Mesodermal cell (in vitro differentiated cells): ENCODE measurements around the gene SPTSSB.

Experiments used
- H3K27ac ChIP-seq: 2 replicates; pipeline ENCODE4 v1.7.0; 2013; ENCODE audit warnings: mild to moderate bottlenecking, low read depth, low read length, moderate library complexity; ENCODE audit not compliant: severe bottlenecking
- H3K36me3 ChIP-seq: 2 replicates; pipeline ENCODE4 v1.7.1; 2013; ENCODE audit warnings: mild to moderate bottlenecking, low read length, moderate library complexity; ENCODE audit not compliant: control insufficient read depth, insufficient read depth
- H3K4me1 ChIP-seq: one replicate; pipeline ENCODE4 v1.7.1; 2013; ENCODE audit warnings: mild to moderate bottlenecking, low read length; ENCODE audit not compliant: insufficient read depth, control insufficient read depth, poor library complexity, severe bottlenecking
- H3K4me3 ChIP-seq: 2 replicates; pipeline ENCODE4 v1.7.0; 2013; ENCODE audit warnings: low read length, control low read depth, mild to moderate bottlenecking; ENCODE audit not compliant: insufficient read depth, poor library complexity, severe bottlenecking; ENCODE audit errors: extremely low read depth
- H3K9me3 ChIP-seq: 2 replicates; pipeline ENCODE4 v1.7.1; 2013; ENCODE audit warnings: mild to moderate bottlenecking, low read length, moderate library complexity; ENCODE audit not compliant: control insufficient read depth
- WGBS, 2 experiments: methylation state at CpG; one replicate each; pipeline ENCODE4 v1.1.5; 2013; ENCODE audit warnings: missing lambda C conversion rate in 2 of 2; ENCODE audit not compliant: insufficient coverage in 2 of 2; 5-methylcytosine and 5-hydroxymethylcytosine counted together

The SPTSSB gene

DNA sequence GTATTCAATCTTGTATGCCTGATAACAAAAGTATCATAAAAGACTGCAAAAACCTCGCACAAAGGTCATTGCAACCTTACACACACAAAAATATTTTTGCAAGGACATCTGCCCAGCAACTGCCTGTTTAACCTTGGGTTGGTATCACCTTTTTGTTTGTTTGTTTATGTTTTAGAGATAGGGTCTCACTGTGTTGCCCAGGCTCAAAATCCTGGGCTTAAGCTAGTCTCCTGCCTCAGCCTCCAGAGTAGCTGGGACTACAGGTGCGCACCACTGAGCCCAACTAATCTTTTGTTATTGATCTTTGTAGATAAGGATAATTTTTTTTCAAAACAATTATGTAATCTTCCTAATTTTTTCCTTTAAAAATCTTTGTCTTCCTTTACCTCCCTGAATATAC lies 54.2 kb downstream of the SPTSSB start:
- no peak overlapping the region for H3K27ac ChIP-seq
- H3K4me1 ChIP-seq, result peaks cover 4% of the 10 kb centered on the region
- no peaks in the 10 kb centered on the region for H3K36me3 ChIP-seq
- no peaks in the 10 kb centered on the region for H3K9me3 ChIP-seq
- H3K4me3 ChIP-seq, result no peak overlapping the region
- WGBS, 2 experiments, result no CpG with 5 or more reads among the region's 2 CpGs

DNA sequence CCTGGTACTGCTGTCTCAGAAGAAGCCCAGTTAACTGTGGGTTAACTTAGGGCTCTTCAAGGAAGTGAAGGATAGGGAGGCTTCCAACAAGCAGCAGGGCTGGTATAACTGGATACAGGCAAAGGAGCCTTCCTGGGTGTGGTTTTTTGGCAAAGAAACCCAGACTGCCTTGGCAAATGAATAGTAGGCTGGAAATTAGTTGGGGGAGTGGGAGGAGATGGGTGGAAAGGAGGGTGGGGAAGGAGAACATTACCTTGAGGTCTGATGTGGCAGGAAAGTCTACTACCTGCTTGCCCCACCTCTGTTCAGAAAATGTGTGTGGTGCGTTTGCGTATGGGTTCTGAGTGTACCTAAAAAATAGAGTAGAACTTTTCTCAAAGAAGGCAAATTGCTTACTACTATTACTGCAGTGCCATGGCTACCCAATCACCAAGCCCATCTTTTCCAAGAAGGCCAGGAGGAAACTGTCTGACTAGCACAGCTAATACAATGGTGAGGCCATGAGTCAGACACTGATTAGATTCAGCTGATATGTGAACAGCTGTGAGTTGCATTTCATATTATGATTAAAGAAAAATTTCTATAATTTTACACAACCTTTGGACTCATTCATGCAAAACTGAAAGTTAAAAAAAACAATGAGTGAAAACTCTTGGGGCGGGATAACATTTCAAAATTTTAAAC lies 55.2 kb downstream of the SPTSSB start:
- Histone ChIP-seq H3K27ac (no peak overlapping the region), H3K4me3 (no peak overlapping the region), H3K36me3 (no peaks in the 10 kb centered on the region), H3K4me1 (peaks cover 4% of the 10 kb centered on the region), H3K9me3 (no peaks in the 10 kb centered on the region)
- no CpG with 5 or more reads among the region's 3 CpGs for WGBS, 2 experiments

- Histone ChIP-seq H3K36me3 (no peaks in the 10 kb centered on the region), H3K4me1 (peaks cover 4% of the 10 kb centered on the region), H3K9me3 (no peaks in the 10 kb centered on the region), H3K4me3 (no peak overlapping the region), H3K27ac (no peak overlapping the region)
- 92 to 100% methylated on average over 1 to 2 of the region's 3 CpGs for WGBS, 2 experiments
These were observed 56.4 kb downstream of the SPTSSB start for GRCh38 chr3:161314836-161315395.

DNA sequence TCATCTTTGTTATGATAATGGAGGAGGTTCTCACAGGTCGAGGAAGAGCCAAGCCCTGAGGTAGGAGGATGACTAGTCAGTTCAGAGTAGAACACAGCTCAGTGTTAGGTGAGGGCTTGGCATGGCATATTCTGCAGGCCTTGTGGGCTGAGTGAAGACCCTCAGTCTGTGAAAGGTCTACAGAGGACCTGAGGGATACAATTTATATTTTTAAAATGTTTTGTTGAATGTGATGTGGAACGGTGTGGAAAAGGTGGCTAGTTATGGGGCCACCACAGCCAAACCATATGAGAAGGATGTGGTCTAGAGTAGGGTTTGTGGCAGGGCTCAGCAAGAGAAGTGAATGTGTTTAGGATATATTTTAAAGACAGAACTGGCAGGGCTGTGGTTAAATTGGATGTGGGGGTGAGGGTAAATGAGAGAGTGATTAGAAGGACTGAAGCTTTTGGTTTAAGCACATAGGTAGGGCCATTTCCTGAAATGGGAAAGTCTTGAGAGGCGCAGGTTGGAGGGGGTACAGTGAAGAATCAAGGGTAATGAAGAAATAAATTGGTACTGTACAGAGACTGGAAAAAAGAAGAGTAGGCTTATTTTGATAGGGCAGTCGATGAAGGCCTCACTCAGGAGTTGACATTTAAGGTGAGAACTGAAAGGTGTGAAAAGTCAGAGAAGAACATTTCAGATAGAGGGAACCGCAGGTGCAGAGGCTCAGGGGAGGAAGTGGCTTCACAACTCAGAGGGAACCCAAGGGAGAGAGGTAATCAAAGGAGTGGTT lies 60.5 kb downstream of the SPTSSB start:
- Histone ChIP-seq H3K27ac (no peak overlapping the region), H3K9me3 (no peaks in the 10 kb centered on the region), H3K36me3 (no peaks in the 10 kb centered on the region), H3K4me1 (peaks cover 1% of the 10 kb centered on the region), H3K4me3 (no peak overlapping the region)
- WGBS, 2 experiments, result 80% methylated on average over 5 of the region's 5 CpGs

- Histone ChIP-seq H3K9me3 (no peaks in the 10 kb centered on the region), H3K36me3 (no peaks in the 10 kb centered on the region), H3K4me1 (no peaks in the 10 kb centered on the region), H3K27ac (no peak overlapping the region), H3K4me3 (no peak overlapping the region)
- WGBS, 2 experiments, result 100% methylated on average over 1 of the region's 2 CpGs; no CpG with 5 or more reads in 1 of the 2 experiments
These were observed 66.0 kb downstream of the SPTSSB start for GRCh38 chr3:161305095-161305991.

DNA sequence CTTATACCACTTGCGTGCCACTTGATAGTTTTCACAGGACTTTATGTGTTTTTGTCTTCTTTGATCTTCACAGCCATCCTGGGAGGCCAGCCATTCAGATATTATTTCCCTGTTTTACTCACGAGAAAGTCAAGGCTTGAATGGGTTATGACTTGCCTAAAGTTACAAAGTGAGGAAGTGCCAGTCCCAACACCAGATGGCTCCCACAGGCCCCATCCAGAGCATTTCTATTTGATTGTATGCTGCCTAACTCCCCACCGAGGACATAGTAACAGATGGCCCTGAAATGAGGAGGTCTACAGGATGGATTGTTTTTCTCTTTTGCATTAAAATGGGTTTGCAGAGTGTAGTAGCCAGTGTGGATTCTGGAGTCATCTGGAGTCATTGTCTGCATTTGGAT lies 74.5 kb downstream of the SPTSSB start:
- Histone ChIP-seq H3K4me3 (no peak overlapping the region), H3K4me1 (no peaks in the 10 kb centered on the region), H3K27ac (no peak overlapping the region), H3K9me3 (peaks cover 26% of the 10 kb centered on the region), H3K36me3 (no peaks in the 10 kb centered on the region)
- WGBS, 2 experiments, result 93 to 100% methylated on average over 1 to 2 of the region's 3 CpGs

DNA sequence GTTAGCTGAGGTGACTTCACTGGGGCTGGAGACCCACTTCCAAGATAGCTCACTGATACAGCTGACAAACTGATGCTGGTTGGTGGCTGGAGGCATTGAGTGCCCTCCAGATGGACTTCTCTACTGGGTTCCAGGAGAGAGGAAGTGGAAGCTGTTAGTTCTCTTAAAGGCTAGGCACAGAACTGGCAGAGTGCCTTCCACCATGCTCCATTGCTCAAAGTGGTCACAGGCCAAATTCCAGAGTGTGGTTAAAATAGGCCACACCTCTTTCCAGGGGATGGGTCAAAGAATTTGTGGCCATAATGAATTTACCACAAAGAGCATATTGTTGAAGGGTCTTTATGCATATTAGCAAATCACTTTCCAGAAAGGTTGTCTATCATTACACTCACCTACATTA lies 76.0 kb downstream of the SPTSSB start:
- H3K4me1 ChIP-seq, result no peaks in the 10 kb centered on the region
- peaks cover 26% of the 10 kb centered on the region for H3K9me3 ChIP-seq
- H3K27ac ChIP-seq, result no peak overlapping the region
- no peak overlapping the region for H3K4me3 ChIP-seq
- H3K36me3 ChIP-seq, result no peaks in the 10 kb centered on the region
